Right ventricle myocardium superior (tissue), 1 donor: ENCODE results near the gene MBNL2. TPM values are rescaled to one million over a fixed set of nuclear protein-coding genes. Genes with fewer than 3 reads are reported as not detected.

Experiments used
- ATAC-seq: fragments of 200-7000 bp; cut with Tn5 transposase; one replicate; pipeline ENCODE4 v1.9.1; 2020; ENCODE audit warnings: mild to moderate bottlenecking; ENCODE audit not compliant: poor library complexity
- DNase-seq: peaks from one replicate; pipeline ENCODE4 v3.0.0-alpha.2; 2020
- intact Hi-C: fragments of 100-400 bp; cut with DNase I; formaldehyde crosslinking; loops from one replicate; pipeline ENCODE4 v1.11.2; 2022
- total RNA-seq: library from RNA; stranded (reverse); fragmentation: NEBNext Ultra II Directional; extraction: Animal tissue kit (Norgen Biotek cat#: 25700); gene quantifications from one replicate; pipeline ENCODE4 v1.2.1, GENCODE V29; 2021
- donor health status: DM: no; HTN: yes; CAD: no; lungs with severe emphysema.

Gene MBNL2
- total RNA-seq, 1 donor from 2014 or later = 69.3 TPM

DNA sequence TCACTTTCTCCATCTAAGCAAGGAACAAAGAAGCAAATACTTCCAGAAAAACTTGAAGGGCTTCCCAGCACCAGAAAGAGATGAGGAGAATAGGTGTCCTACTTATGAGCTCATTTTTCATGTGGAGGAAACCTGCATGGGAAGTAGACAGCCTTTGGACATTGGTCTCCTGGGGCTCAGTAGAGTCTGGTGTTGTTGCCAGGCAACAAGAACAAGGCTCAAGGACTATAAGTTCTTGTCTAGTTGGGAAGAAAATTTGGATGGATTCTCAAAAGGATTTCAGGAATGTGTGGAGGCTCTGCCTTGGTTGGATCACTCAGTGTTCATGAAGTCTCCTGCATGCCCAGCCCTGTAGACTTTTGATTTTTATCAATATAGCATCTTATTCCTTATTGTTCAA lies 84.5 kb downstream of the MBNL2 start:
- no peak for DNase-seq
- intact Hi-C loops = no loop called here
- ATAC-seq = no peak

DNA sequence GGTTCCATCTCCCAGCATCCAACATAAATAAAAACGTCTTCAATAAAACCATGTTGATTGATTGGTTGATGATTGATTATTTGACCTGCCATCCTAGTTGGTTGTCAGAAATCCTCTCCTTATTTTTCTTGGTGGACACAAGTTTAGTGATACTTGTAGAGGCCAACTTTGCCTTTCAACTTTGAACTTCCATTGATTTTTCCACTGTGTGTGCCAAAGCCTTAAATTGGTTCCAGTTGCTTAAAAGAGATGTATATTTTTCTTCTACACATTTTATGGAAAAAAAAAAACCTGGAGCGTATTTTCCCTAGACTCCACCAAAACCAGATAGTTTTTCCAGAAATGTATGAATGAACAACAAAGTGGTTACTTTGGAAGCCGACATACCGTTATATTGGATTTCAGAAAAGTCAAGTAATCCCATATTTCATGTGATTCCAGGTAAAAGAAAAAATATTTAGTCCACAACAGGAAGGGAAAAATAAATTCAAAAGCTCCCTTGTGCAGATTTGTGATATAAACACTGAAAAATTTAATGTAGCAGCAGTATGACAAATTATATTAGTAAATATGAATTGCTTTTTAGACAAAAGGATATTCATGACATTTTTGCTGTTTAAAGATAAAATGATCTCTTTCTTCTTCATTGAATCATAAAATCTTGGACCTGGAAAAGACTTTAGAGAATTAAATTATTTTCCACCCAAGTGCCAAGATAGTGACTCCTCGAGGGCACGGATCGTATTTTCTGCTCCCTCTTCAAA lies 85.2 kb downstream of the MBNL2 start:
- ATAC-seq (no peak), DNase-seq (no peak)
- intact Hi-C loops = no loop called here

DNA sequence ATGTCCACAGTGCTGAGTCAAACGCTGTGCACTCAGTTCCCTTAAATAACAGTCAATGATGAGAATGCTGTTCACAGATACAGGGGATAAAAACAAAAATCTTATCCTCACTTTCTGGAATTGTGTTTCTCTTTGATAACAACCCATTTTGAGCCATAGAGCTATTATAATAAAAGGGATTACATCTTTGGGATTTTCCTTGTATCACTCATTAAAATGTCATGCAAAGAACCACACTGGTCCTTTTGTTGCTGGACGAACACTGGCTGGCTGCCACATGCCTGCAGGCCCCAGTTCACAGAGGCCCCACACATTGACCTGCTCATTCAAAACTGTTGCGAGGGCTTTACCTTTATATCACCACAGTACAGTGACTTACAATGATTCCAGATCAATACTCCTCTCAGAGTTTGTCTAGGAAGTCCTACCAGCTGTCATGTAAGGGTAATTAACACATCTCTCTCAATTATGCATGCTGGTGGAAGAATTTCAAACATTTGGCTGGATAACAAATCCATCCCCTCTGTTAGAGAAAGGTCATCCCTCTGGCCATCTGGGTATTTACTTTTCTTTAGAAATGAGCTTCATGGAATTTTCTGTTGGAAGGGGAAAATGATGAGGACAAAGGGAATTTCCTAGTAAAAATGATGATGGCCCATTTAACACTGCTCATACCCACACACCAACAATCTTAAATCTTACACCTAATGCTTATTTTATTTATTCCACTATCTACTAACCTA lies 85.9 kb downstream of the MBNL2 start:
- DNase-seq (peak; percentile 58), ATAC-seq (peak; percentile 52)
- intact Hi-C loops = no loop called here

DNA sequence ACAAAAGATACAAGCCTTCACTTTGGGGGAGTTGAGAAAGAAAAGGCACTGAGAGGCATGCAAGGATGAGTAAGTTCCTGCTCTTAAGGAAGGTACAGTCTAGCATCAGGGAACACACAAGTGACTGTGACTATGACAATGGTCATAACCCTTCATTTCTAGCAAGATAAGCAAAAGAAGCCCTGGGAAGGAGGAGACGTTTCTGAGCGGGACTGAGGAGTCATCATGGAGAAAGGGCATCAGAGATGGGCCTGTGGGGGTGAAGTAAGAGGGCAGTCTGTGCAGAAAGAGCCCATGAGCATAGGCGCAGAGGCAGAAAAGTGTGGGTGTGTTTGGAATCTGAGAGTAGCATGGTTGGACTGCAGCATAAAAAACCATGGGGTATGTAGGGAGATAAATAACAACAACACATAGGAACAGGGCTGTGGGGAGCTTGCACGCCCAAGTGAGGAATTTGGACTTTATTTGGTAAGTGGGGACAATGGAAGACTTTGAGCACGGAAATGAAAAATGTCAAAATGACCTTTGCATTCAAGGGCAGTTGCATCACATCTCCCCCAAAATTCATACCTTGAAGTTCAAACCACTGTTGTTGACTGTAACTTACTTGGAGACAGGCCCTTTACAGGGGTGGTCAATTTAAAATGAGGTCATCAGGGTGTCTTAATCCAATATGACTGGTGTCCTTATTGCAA lies 86.7 kb downstream of the MBNL2 start:
- DNase-seq = no peak
- intact Hi-C loops = no loop called here
- no peak for ATAC-seq

DNA sequence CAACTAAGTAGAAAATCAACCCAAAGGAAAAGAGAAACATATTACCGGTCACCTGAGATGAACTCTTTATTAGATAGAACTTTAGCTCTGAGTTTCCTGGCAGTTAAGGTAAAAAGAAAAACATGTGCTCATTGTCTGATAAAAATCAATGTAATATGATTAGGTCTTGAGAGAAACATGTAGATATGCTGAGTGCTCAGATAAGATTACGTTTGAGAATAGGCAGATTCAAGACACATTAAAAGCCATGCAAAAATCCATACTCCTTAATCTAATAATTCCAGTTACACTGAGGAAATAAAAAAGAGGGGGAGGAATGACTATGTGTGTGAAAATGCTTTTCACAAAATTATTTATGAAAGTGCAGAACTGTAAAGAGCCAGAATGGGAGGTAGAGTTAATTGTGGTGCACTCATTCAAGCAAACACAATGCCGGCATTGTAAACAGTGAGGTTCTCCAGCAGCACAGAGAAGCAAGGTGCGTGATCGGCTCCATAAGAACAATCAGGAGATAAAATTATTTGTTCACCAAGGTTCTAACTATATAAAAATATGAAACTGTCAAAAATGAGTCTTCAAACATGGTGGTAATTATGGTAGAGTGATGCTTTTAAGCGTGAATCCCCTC lies 88.8 kb downstream of the MBNL2 start:
- intact Hi-C loops = no loop called here
- ATAC-seq (no peak), DNase-seq (no peak)

DNA sequence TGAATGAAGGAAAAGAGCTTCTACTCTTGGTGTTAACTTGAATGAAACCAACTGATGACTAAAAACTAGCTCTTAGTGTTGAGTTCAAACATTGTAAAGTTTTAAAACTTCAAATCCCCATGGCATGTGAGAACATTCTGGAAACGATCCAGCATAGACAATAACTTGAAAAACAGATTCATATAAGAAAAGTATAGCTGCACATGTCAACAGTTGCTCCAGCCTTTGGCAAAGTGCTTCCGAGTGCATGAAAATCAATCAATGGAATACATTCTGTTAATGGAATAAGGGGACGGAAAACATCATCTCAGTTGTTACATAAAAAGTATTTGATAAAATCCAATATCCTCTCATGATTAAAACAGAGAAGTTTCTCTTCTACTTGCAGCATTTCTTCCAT lies 89.8 kb downstream of the MBNL2 start:
- DNase-seq = no peak
- no peak for ATAC-seq
- intact Hi-C loops = no loop called here

DNA sequence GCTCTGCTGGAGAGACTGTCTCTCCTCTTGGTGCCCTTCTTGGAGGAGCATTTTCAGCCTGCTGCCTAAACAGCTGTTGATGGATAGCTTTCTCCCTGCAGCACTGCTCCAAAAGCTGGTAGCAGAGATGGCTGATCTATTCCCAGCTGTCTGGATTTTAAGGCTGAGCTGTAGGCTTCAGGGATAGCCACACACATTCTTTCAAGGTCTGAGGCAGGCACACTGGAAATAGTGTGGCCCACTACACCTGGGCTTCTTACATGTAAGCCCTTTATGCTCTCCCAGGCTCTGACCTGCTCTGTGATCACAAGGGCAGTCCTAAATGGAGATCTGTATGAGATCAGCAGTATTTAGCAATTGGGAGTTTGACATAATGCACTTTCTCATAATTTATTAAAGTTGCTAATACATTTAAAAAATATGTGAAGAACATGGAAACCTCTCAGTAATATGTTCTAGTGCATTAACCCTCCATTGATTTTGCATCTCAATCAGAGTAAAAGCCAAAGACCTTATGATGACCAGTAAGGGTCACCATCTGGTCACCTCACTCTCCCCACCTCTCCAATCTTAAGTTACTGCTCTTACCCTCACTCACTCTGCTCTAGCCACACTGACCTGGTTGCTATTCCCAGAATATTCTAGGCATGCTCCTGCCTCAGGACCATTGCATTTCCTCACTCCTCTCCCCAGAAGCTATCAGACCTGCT lies 91.6 kb downstream of the MBNL2 start:
- intact Hi-C loops = no loop called here
- ATAC-seq = no peak
- DNase-seq = no peak

DNA sequence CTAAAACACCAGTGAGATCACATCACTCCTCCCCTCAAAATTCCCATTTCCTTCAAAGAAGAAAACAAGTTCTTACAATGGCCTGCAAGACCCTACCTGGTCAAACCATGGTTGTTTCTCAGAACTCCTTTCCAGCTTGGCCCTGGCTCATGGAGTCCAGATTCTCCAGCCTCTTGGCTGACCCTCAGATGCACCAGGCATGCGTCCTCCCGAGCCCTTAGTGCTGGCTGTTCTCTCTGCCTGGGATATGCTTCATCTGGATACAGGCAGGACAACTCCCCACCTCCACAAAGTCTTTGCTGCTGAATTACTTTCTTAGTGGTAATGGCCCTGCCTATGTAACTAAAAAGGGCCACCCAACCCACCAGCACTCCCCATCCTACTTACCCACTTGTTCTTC lies 94.3 kb downstream of the MBNL2 start:
- ATAC-seq = peak; percentile 82
- intact Hi-C loops = no loop called here
- DNase-seq = peak; percentile 62

DNA sequence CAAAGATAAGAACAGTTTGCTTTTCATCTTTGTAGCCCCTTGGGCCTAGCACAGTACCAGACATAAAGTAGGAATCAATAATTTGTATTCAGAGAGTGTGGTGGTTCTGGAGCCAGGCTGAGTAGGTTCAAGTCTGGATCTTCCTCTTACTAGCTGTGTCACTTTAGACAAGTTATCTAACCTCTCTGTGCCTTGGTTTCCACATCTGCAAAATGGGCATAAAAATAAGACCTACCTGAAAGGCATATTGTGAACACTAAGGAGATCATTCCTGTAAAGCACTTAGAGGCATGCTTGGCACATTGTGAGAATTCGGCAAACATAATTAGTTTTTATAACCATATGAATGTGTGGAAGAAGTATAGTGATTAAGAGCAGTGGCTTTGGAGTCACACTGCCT lies 95.8 kb downstream of the MBNL2 start:
- DNase-seq = no peak
- intact Hi-C loops = no loop called here
- no peak for ATAC-seq

DNA sequence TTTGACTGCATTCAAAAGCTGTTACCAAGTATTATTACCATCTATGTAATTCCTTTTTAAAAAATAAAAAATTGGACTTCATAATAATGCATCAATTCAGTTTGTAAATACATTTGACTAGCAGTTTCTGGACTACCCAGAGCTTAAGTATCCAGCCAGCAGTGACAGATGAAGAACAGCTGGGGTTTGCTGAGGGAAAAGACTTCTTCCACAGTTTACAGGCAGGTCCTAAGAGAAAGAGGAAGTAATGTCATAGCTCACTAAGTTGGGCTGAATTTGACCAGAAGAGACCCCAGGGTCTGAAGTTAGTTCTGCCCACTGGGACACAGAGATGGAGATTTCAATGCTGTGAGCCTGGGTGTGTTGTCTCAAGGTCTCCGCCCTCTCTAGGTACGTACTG lies 96.4 kb downstream of the MBNL2 start:
- intact Hi-C loops = no loop called here
- peak; percentile 28 for ATAC-seq

DNA sequence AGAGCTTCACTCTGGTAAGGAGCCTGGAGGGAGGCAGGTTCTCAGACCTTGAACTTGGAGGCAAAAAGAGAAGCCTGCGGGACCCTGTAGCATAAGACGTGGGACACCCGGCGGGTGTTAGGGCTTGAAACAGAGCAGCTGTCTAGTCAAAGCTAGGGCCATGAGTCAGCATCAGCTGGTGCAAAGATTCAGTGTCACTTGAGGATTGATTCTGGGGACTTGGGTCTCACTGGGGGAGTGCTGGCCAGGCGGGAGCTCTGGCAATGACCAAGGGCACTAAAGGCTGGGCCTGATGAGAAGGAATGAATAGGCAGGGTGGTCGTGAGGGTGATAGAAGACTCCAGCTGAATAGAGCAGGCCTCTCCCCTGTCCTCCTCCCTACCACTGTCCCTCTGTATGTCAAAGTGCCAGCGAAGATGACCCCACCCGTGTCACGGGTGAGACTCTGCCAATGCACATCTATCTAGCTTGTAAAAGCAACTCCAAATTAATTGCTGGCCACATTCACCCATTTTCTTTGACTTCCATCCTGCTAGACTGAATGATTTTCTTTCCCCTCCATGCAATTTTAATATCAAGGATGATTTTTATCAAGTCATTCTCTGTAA lies 97.1 kb downstream of the MBNL2 start:
- ATAC-seq (peak; percentile 47), DNase-seq (no peak)
- intact Hi-C loops = no loop called here

More for the DNA sequence above, 96.4 kb downstream of the MBNL2 start:
- no peak for DNase-seq

DNA sequence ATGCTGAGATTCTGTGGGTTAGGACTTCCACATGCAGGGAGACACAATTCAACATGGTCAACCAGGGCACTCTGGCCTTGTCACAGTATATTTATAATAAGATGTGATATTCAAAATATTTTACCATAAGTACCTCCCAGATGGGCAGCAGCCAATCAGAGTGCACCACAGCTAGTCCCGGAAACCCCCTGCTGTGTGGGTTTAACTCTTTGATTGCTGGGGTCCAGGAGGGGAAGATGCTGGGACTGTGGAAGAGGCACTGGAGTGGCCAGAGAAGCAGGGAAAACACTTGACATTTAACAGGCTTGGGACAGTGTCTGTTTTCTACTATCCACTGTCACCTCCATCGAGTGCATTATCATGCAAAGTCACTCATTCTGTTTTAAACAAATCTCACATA lies 99.0 kb downstream of the MBNL2 start:
- no peak for DNase-seq
- intact Hi-C loops = no loop called here
- ATAC-seq = no peak

DNA sequence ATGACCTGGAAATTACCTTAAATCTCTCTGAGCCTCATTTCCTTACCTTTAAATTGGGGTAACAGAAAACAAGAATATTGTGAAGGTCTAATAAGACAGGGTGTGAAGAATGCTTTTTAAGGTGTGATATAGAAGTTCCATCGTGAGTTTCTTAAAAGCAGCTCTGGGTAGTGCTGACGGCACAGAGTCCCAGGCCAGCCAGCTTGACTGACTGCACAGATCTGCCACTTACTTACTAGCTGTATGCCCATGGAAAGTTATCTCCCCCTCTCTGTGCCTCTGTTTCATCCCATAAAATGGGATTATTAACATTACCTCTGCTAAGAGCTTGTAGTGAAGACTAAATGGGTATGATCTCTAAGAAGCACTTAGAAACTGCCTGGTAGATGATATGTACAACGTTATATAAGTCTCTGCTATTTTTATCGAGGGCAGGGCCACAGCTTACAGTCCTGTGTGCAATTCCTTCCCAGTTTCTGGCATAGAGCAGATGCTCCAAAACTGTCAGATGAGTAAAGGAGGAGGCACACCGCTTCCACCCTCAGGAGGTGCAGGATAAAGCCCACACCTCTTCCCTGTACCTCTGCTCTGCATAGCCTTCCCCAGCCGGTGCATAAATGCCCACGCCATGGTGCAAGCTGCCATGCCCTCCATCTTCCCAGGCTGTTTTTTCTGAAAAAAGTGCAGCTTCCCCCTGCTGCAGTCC lies 99.6 kb downstream of the MBNL2 start:
- ATAC-seq (peak; percentile 62), DNase-seq (no peak)
- intact Hi-C loops = no loop called here

DNA sequence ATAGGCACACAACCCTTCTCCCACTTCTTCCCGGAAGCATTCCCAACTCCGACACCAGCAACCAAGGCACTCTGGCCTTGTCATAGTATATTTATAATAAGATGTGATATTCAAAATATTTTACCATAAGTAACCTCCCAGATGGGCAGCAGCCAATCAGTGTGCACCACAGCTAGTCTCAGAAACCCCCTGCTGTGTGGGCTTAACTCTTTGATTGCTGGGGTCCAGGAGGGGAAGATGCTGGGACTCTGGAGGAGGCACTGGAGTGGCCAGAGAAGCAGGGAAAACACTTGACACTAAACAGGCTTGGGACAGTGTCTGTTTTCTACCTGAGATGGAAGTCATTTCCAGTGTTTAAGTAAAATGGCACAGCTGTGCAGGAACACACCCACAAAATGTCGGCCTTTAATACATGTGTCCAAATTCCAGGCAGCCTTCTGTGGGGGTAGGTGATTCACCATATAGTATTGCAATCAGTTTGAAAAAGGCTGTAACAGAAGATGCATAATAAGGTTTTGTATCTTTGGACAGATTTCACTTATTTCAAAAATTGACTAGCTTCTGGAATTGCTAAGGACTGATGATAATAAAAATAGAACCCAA lies 100.7 kb downstream of the MBNL2 start:
- ATAC-seq (no peak), DNase-seq (no peak)
- intact Hi-C loops = no loop called here

DNA sequence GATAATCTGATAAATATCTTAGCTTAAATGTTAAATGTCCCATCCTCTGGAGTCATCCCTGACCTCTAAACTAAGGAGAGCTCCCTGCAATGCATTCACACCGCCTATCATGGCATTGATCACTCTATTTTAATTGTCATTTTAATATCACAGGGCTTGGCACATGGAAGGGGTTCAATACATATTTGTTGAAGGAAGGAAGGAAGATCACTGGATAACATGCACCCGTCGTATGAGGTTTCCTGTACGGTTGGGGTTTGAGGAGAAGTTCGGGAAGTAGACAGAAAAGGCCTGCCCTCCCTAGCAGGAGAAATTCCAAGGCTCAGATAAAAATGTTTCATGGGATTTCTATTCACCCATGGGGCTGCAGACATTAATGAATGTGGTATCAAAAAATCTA lies 102.0 kb downstream of the MBNL2 start:
- DNase-seq (no peak), ATAC-seq (no peak)
- intact Hi-C loops = no loop called here

DNA sequence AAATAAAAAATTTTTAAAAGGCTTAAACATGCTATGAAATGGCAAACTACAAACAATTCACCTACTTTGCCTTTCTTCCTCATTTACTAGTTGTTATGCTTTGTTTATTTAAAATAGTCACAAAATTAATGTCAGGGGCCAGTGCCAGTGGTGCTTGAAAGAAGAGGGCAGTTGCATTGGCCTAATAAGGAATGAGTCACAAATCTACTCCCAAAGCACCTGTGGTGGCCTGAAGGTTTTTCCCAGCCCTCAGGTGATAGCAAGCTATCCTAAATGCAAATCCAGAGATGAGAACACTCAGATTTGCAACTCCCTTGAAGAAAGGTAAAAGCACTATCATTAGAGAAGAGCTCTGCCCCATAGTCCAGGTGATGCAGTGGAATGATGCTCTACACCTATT lies 103.6 kb downstream of the MBNL2 start:
- DNase-seq (no peak), ATAC-seq (no peak)
- intact Hi-C loops = no loop called here

DNA sequence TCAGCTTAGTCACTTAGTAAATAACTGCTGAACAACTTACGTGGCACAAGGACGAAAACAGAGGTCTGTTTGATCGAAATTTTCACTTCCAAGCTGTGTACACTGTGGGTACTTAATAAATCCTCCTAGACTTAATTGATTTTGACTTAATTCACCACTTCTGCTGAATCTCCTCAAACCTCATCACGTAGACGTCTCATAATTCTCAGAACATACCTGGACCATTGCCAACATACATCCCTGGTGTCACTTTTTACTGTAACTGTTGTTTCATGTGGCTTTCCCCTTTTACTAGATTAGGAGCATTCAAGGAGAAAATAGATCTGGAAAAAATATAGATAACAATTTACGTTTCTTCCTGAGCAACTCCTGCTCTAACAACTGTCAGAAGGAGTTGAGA lies 105.0 kb downstream of the MBNL2 start:
- intact Hi-C loops = no loop called here
- ATAC-seq (no peak), DNase-seq (no peak)
